Lower lobe of right lung (tissue), 2 donors: Measurements from ENCODE around the gene ANAPC1. TPM values are rescaled to one million over a fixed set of nuclear protein-coding genes. Genes with fewer than 3 reads are reported as not detected.
A peak's percentile ranks its signal among the peaks of the same experiment; 100 is the strongest.
"Not testable (repeated sequence)": the region's sequence is repeated elsewhere in the genome, so short reads cannot be mapped to it uniquely, and the experiment has no call there.

ENCODE experiments used
- ATAC-seq, 2 donors: fragments of 200-7000 bp; cut with Tn5 transposase; one replicate each; pipeline ENCODE4 v1.9.1; 2020 to 2022; ENCODE audit warnings: mild to moderate bottlenecking in 2 of 2, moderate library complexity in 2 of 2
- DNase-seq: peaks from one replicate; pipeline ENCODE4 v3.0.0-alpha.2; 2020
- H3K27ac ChIP-seq: fragments of 200-600 bp; one replicate; pipeline ENCODE4 v1.8.0; 2022
- H3K27me3 ChIP-seq: fragments of 200-600 bp; one replicate; pipeline ENCODE4 v1.8.0; 2022; ENCODE audit warnings: low read depth
- H3K36me3 ChIP-seq: fragments of 200-600 bp; one replicate; pipeline ENCODE4 v1.8.0; 2022; ENCODE audit warnings: mild to moderate bottlenecking
- H3K4me1 ChIP-seq: fragments of 200-600 bp; one replicate; pipeline ENCODE4 v1.8.0; 2022
- H3K4me3 ChIP-seq: fragments of 200-600 bp; one replicate; pipeline ENCODE4 v1.8.0; 2022; ENCODE audit warnings: mild to moderate bottlenecking
- H3K9me3 ChIP-seq: fragments of 200-600 bp; one replicate; pipeline ENCODE4 v1.8.0; 2022
- CTCF ChIP-seq: fragments of 200-600 bp; IDR thresholded peaks from one replicate; pipeline ENCODE4 v1.8.0; 2022; ENCODE audit warnings: antibody characterized with exemption, mild to moderate bottlenecking
- intact Hi-C: fragments of 100-400 bp; cut with DNase I; formaldehyde crosslinking; loops from one replicate; pipeline ENCODE4 v1.11.0; 2022
- total RNA-seq: library from RNA; stranded (reverse); fragmentation: NEBNext Ultra II Directional; extraction: Animal tissue kit (Norgen Biotek cat#: 25700); gene quantifications from one replicate; pipeline ENCODE4 v1.2.1, GENCODE V29; 2021
- donor health status: DM: no; HTN: yes; CAD: no; lungs with severe emphysema.

The ANAPC1 gene
- total RNA-seq, 1 donor from 2014 or later, result 32.2 TPM

DNA sequence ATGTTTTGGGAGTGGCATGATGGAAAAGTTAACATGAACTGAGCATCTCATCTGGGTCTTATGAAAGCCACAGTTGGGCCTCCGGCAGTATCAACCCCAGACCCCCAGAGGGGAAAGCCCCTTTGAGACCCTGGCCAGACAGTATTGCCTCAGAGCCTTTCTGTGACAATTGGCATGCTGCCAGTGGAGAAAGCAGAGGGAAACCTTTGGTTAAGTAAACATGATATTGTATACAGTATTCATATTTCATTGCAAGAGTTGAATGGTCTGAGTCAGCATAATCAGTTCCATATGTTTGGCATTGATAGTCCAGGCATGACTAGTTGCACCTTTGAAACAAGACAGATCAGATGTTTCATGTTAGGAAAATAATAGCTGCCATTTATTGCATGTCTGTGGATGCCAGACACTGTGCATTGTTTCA lies 34.4 kb upstream of the ANAPC1 start:
- TF ChIP-seq CTCF, result no peak

GRCh38 chr2:111917106-111917505 lies 33.1 kb upstream of the ANAPC1 start:
- intact Hi-C loops, result no loop called here
- Histone ChIP-seq H3K4me1 (peaks cover 23% of the 10 kb centered on the region), H3K9me3 (no peaks in the 10 kb centered on the region), H3K27me3 (no peaks in the 10 kb centered on the region), H3K36me3 (peaks cover 4% of the 10 kb centered on the region), H3K4me3 (no peak overlapping the region), H3K27ac (no peak overlapping the region)
- DNase-seq (no peak), ATAC-seq (no peak)
- TF ChIP-seq CTCF, result no peak

More for the DNA sequence above, 34.4 kb upstream of the ANAPC1 start:
- H3K9me3 ChIP-seq, result no peaks in the 10 kb centered on the region
- H3K27ac ChIP-seq, result no peak overlapping the region
- H3K4me1 ChIP-seq, result peaks cover 23% of the 10 kb centered on the region
- no peak for ATAC-seq
- no peak overlapping the region for H3K4me3 ChIP-seq
- peaks cover 4% of the 10 kb centered on the region for H3K36me3 ChIP-seq
- no peak for DNase-seq
- intact Hi-C loops, result no loop called here
- no peaks in the 10 kb centered on the region for H3K27me3 ChIP-seq

DNA sequence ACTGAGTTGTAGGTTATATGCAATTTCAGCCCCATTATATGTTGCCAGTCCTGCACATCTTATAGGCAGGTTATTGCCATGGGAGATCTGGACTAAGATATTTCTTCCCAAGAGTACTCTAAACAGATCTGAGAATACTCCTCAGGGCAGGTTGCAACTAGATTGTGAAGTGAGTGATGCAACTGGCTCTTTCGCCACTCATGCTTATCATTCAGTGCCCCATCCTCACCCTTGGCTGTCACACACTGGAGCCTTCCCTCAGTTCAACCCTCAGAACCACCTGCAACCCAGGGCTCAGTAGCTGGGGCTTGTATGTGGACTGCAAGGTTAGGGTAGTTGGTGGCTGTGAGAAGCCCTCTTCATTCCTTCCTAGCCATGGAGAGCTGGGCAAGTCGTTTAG lies 28.6 kb upstream of the ANAPC1 start:
- no peaks in the 10 kb centered on the region for H3K9me3 ChIP-seq
- ATAC-seq (no peak), DNase-seq (no peak)
- peaks cover 34% of the 10 kb centered on the region for H3K4me1 ChIP-seq
- peaks cover 4% of the 10 kb centered on the region for H3K36me3 ChIP-seq
- TF ChIP-seq CTCF, result no peak
- intact Hi-C loops, result no loop called here
- H3K27me3 ChIP-seq, result no peaks in the 10 kb centered on the region
- H3K4me3 ChIP-seq, result no peak overlapping the region
- H3K27ac ChIP-seq, result no peak overlapping the region

DNA sequence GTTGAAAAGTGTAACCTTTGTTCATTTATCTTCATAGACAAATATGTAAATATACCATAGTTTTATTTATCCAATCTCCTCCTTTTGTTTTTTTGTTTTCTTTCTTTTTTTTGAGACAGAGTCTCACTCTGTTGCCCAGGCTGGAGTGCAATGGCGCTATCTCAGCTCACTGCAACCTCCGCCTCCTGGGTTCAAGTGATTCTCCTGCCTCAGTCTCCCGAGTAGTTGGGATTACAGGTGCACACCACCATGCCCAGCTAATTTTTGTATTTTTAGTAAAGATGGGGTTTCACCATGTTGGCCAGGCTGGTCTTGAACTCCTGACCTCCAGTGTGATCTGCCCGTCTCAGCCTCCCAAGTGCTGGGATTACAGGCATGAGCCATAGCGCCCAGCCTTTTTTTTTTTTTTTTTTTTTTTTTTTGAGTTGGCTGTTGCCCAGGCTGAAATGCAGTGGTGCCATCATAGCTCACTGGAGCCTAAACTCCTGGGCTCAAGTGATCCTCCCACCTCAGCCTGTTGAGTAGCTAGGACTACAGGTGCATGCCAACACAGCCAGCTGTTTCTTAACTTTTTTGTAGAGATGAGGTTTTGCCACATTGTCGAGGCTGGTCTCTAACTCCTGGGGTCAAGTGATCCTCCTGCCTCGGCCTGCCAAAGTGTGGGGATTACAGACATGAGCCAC lies 27.4 kb upstream of the ANAPC1 start:
- H3K27me3 ChIP-seq, H3K27ac ChIP-seq, intact Hi-C loops, H3K36me3 ChIP-seq, H3K9me3 ChIP-seq, DNase-seq, ATAC-seq, H3K4me3 ChIP-seq: not testable (repeated sequence)
- H3K4me1 ChIP-seq, result peaks cover 45% of the 10 kb centered on the region

GRCh38 chr2:111910609-111911277 lies 26.8 kb upstream of the ANAPC1 start:
- ATAC-seq, result peak in 1 of 2 donors; percentile 57
- Histone ChIP-seq H3K27me3 (no peaks in the 10 kb centered on the region), H3K9me3 (no peaks in the 10 kb centered on the region), H3K4me1 (peaks cover 52% of the 10 kb centered on the region), H3K27ac (peak overlapping the region; percentile 13), H3K36me3 (no peaks in the 10 kb centered on the region), H3K4me3 (no peak overlapping the region)
- no peak for TF ChIP-seq CTCF
- DNase-seq, result peak; percentile 59
- intact Hi-C loops, result no loop called here

GRCh38 chr2:111909997-111910396 lies 26.0 kb upstream of the ANAPC1 start:
- ATAC-seq, DNase-seq, intact Hi-C loops, H3K36me3 ChIP-seq, H3K27me3 ChIP-seq, H3K9me3 ChIP-seq, H3K4me3 ChIP-seq, H3K27ac ChIP-seq: not testable (repeated sequence)
- H3K4me1 ChIP-seq, result peaks cover 58% of the 10 kb centered on the region
